Frontal cortex (tissue), 4 donors: ENCODE results near the gene SS18L1. TPM values are rescaled to one million over a fixed set of nuclear protein-coding genes. Genes with fewer than 3 reads are reported as not detected.

Source experiments
- DNase-seq, 2 donors: peaks; one replicate each; pipeline ENCODE4 v3.0.0; 2012; ENCODE audit warnings: low spot score in 2 of 2
- FAIRE-seq: peaks from 2 replicates; lab custom pipeline; 2012; peaks lifted over from hg19 to GRCh38; lab: Jason Lieb, UNC
- total RNA-seq: library from RNA; depleted of rRNA; stranded (reverse); fragments of >200 nt; gene quantifications from one replicate; pipeline ENCODE4 v1.2.3, GENCODE V29; 2014
- donor health status: control.
- donor health status: control.
- donor health status: control.

Gene SS18L1
- total RNA-seq, 1 donor from 2014 or later, result 86.0 TPM

DNA sequence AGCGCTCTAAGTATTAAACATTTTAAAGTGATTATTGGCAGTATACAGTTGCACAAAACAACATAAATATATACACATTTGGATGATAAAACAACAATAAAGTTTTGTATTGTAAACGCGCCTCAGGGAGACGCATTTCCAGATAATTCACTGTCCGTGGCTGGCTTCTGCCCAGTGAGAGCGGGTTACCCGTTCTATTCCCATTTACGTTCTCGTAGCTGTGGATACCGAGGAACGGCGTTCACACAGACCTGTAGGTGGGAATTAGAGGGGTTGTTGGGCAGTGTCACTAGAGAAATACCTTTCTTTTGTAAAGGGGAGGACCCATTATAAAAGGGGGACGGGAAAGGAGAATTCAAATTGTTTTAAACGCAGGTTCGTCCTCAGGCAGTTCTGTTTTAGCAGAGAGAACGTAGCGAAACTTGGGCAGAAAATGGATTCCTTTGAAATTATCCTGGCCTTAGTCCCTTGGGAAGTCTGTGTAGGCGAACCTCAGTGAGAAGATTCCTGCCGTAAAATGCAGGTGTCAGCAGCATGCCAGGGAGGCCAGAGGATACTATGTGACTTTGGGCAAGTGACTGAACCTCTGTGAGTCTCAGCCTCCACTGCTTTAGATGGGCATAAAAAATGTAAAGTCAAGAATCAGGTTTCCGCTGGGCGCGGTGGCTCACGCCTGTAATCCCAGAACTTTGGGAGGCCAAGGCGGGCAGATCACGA, 40.0 kb downstream of the SS18L1 start:
- DNase-seq, result no peak
- FAIRE-seq, result no peak

DNA sequence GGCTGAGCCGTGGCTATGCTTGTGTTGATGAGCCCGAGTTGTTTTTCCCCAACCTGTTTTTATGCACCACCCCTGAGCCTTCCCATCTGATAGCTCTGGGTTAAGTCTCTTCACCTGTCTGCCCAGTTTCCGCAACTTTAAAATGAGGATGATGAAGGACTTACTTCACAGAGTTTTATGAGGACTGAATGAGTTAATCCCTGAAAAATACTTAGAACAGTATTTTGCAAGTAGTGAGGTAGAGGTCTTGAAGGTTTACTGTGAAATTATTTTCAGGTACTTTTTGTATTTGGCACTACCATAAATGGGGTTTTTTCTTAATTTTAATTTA, 42.5 kb downstream of the SS18L1 start:
- no peak for DNase-seq
- no peak for FAIRE-seq

DNA sequence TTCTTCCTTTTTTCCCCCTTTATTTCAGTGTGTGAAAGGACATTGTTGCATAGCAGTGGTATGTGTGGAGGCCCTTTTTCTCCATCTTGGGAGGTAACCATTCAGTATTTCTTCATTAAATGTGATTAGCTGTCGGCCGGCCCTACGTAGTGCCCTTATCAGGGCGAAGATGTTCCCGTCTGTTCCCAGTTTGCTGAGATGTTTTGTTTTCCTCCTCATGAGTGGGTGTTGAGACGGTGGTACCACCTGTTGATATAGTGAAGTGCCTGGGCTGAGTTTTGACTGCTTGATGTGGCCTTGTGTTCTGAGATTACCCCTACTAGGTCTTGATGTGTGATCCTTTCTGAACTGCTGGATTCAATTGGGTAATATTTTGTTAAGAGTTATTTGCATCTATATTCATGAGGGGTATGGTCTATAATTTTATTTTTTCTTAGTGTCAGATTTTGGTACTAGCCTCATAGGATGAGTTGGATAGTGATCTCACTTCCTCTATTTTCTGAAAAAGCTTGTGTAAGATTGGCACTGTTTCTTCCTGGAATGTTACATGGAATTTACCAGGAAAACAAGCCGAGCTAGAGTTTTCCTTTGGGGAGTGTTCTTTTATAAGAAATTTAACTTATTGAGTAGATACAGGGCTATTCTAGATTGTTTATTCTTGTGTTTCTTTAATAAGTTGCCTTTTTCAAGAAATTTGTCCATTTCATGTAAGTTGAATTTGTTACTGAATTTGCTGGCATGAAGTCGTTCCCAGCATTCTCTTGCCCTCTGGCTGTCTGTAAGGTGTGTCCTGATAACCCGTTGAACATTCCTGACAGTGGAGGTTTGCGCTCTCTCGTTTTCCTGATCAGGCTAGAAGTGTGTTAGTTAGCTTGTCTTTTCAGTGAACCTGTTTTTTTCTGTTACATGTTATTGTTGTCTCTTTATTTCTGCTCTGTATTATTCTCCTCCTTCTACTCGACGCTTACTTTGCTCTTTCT, 43.6 kb downstream of the SS18L1 start:
- FAIRE-seq, result no peak

DNA sequence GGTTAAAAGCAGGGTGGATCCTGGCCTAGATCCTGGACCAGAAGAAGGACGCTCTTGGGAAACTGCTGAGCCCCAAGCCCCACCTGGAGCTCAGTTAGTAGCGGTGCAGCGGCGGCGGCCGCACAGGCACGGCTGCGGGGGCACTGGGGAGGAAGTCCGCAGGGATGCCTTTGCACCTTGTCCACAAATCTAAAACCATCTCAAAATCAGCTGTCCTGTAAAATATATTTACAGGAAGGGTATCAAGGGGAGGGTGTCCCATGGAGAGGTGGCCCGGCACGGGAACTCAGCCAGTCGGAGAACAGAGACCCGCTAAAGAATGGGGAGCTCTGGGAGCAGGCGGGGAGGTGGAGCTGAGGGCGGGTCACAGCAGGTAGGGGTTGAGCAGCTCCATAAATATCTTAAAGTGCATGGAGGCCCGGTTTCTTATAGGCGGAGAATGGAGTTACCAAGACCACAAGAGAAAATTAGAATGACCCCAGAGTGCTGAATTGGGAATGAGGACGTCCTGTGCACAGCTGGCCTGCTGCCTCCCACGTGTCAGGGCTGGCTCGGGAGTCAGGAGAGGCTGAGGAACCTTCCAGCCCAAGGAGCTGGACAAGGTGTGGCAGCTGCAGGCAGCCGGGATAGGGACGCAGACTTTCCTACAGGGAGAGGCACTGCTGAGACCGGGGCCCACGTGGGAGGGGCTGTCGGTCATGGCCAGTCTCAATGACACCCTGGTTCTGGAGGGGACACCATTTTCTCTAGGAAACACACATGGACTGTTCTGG, 47.3 kb downstream of the SS18L1 start:
- DNase-seq (no peak), FAIRE-seq (no peak)

More for the DNA sequence above, 43.6 kb downstream of the SS18L1 start:
- DNase-seq, result no peak

DNA sequence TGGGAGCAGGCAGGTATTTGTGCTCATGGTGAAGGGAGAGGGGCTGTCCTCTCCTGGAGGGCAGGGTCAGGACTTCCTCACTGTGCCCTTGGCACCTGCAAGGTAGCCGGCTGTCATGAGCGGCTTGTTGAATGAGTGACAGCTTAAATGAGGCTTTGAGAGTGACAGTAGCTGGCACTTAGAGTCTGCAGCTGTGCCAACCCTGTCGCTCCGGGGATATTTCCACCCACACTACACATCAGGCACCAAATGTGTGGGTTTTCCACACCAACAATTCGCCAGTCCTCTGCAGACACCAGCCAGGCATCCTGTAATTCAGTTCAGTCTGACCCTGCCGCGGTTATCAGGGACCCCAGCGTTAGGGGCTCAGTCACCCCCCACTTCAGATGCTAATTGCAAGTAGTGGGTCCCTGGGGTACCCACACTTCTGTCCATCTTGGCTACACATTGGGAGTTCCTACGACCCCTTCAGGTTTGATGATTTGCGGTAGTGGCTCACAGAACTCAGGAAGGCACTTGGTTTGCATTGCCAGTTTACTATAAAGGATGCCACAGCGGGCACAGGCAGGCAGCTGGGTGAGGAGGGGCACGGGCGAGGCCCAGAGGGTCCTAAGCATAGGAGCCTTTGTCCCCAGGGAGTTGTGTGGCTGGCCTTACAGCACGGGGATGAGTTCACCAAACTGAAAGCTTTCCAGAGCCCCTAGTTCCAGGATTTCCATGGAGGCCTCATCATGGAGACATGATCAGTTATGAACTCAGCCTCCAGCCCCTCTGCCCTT, 48.4 kb downstream of the SS18L1 start:
- FAIRE-seq (no peak), DNase-seq (no peak)

DNA sequence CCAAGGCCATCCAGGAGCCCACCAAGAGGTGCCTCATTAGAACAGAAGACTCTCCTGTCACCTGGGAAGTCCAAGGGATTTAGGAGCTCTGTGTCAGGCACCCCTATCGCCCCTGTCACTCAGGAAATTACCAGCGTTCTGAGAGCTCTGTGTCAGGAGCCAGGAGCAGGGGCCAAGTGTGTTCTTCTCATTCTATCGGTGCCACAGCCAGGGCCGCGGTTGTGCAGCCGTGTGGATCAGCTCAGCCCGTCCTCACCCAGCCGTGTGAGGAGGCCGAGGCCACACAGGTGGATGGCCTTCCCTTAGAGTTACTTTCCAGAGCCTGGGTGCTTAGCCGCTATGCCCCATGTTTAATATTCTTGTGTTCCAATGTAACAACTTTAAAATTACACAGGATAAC, 49.1 kb downstream of the SS18L1 start:
- FAIRE-seq, result no peak

DNA sequence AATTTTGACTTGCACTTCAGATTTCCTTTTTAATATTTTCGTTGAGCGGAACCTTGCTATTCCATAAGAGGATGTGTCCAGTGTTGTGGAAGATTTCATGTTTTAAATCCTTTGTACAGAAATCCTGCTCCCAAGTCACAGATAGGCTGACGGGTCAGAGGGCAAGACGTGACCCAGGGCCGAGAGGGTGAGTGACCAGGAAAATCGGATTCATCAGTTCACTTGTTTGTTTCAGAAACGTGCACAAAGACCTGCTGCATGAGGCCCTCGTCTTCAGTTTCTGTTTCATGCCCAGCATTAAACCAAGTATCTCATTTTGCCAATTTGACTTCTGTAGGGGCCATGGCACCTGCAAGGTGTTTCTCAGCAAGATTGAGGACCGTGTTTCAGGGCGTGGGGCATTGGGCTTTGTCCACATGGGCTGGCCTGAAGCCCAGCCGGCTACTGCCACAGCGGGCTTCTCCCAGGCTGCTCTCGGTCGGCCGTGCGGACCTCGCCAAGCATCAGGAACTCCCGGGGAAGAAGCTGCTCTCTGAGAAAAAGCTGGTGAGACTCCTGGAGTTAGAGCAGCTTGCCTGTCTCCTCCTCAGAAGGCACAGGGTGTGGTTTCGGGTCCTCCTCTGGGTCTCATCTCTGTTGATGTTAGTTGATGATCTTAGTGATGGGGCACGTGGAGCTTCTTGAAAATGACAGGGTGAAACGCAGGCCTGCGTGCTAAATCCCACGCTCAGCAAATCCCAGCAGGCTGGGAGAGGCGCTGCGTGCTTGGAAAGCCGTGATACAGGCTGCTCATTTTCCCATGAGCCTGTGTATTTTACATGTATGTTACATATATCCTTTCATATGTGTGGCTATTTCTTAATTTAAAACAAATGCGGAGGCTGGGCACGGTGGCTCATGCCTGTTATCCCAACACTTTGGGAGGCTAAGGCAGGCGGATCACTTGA, 49.8 kb downstream of the SS18L1 start:
- FAIRE-seq, result no peak
- no peak for DNase-seq

More for the DNA sequence above, 49.1 kb downstream of the SS18L1 start:
- no peak for DNase-seq

DNA sequence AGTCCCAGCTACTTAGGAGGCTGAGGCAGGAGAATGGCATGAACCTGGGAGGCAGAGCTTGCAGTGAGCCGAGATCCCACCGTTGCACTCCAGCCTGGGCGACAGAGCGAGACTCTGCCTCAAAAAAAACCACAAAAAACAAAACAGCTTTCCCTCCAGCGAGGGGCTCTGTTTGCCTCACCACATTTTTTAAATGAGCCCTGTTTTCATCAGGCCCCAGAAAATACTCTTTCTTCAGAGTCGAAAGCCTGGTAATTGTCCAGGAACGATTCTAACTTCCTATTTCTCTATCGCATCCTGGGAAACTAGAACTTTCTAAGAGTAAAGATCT, 51.5 kb downstream of the SS18L1 start:
- DNase-seq (no peak), FAIRE-seq (no peak)

DNA sequence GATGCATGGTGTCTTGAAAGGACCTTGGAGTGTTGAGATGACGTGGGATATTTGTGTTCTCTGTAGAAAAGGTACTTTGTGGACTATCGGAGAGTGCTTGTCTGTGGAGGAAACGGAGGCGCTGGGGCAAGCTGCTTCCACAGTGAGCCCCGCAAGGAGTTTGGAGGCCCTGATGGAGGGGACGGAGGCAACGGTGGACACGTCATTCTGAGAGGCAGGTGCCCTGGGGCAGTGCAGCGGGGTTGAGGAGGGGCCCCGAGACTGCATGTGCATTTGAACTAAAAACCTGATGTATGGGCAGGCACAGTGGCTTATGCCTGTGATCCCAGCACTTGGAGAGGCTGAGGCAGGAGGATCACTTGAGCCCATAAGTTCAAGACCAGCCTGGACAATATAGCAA, 52.2 kb downstream of the SS18L1 start:
- DNase-seq (no peak), FAIRE-seq (no peak)

DNA sequence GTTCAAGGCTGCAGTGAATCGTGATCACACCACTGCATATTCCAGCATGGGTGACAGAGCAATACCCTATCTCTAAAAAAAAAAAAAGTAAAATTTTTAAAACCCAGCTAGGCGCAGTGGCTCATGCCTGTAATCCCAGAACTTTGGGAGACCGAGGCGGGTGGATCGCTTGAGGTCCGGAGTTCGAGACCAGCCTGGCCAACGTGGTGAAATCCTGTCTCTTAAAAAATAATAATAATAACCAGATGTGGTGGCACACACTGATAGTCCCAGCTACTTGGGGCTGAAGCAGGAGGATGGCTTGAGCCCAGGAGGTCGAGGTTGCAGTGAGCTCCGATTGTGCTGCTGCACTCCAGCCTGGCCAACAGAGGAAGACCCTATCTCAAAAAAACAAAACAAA, 52.7 kb downstream of the SS18L1 start:
- FAIRE-seq, result no peak
- DNase-seq, result no peak

DNA sequence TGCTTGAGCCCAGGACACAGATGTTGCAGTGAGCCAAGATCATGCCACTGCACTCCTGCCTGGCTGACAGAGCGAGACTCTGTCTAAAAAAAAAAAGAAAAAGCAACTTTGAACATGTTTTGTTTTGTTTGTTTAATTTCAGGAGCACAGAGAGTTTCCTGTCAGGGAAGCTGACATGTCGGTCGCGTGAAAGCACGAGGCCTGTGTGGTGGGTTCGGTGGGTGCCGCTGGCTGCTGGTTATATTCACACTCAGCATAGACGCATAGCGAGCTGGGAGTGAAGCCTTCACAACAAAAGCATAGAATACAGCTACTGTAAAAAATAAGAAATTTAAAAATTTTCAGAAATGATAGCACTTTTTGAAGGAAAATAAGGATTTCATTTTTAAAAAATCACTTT, 53.7 kb downstream of the SS18L1 start:
- no peak for FAIRE-seq
- no peak for DNase-seq

DNA sequence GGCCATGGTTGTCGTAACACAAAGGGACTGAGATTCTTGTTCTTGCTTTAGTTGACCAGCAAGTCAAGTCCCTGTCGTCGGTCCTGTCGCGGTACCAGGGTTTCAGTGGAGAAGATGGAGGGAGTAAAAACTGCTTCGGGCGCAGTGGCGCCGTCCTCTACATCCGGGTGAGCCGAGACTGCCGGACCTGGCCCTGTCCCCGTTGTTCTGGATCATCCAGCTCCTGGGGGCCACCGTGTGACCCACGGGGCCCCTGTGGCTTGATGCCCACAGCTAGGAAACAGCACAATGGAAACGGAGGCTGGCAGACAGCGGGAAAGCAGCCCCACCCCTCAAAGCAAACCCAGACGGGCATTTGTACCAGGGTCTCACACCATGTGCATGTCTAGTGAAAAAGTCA, 54.2 kb downstream of the SS18L1 start:
- DNase-seq, result no peak
- FAIRE-seq, result no peak

DNA sequence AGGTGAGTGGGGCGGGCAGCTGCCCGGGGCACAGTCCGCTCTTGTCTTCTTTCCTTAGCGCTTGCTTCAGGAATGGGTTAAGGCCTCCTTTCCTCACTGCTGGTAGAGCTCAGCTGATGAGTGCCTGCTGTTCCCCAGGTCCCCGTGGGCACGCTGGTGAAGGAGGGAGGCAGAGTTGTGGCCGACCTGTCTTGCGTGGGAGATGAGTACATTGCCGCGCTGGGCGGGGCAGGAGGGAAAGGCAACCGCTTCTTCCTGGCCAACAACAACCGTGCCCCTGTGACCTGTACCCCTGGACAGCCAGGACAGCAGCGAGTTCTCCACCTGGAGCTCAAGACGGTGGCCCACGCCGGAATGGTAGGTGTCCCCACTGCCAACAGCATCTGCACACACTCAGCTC, 54.9 kb downstream of the SS18L1 start:
- no peak for DNase-seq
- FAIRE-seq, result no peak

DNA sequence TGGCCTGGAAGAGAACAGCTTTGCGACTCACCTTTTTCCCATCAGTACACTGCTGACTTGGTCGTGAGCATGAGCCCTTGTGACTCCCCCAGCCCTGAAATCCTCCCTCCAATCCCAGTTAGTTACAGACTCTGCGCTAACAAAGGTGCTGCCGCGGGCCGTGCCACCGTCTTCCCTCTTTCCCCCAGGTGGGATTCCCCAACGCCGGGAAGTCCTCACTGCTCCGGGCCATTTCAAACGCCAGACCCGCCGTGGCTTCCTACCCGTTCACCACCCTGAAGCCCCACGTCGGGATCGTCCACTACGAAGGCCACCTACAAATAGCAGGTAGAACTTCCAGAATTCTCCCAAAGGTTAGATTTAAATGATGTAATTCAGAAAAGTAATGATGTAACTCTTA, 55.4 kb downstream of the SS18L1 start:
- no peak for FAIRE-seq

DNA sequence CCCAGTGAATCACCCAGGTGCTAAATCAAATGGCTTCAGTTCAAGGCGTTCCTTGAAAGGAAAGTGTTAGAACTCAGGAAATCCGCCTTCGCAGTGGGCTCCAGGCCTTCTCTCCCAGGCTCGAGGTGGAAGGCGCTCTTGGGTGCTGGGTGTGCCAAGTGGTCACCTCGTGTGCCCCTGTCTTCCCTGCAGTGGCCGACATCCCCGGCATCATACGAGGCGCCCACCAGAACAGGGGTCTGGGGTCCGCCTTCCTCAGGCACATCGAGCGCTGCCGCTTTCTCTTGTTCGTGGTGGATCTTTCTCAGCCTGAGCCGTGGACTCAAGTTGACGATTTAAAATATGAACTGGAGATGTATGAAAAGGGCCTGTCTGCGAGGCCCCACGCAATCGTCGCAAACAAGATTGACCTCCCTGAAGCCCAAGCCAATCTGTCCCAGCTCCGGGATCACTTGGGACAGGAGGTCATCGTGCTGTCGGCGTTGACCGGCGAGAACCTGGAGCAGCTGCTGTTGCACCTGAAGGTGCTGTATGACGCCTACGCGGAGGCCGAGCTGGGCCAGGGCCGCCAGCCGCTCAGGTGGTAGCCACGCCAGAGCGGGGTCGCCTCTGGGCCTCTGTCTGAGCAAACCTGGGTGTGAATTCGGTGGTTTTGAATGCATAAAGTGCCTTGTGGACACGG, 57.1 kb downstream of the SS18L1 start:
- FAIRE-seq, result no peak
- DNase-seq, result no peak

More for the DNA sequence above, 55.4 kb downstream of the SS18L1 start:
- no peak for DNase-seq

DNA sequence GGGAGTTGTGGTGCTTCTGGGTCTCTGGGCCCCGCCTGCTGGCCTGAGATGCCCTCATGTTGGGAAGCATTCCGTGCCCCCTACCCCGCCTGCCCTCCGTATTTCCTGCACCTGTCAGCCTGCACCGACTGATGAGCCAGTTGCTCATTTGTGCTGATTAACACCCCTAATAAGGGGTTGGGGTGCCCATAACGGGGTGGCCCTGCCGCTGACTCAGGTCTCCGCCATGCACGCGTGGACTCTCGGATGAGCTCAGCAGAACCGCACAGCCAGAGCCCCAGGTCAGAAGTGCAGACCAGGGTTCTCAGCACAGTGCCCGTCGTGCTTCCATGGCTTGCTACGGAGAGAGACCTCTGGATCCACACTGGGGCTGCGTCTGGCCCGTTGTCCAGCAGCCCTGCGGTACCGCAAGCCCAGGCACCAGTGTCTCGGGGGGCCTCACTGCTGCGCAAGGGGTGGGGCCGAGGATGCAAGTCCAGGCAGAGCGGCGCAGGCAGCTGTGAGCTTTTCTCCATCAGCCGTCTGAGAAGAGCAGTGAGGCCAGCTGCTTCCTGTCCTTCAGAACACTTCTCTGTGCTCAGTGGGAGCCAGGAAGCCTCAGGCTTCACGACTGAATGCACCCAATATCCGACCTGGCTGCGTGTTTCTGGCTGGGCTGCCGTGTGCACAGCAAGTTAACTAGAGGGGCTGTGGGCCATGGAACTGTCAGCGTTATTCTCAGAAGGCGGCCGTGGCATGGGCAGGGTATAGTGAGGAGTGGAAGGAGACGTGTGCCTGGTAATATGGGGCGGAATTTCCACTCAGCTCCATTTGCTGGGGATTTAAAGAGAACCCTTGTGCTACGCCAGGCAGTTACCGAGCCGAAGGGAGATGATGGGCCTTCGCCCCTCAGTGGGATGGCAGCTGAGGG, 57.9 kb downstream of the SS18L1 start:
- DNase-seq, result no peak
- FAIRE-seq, result no peak

DNA sequence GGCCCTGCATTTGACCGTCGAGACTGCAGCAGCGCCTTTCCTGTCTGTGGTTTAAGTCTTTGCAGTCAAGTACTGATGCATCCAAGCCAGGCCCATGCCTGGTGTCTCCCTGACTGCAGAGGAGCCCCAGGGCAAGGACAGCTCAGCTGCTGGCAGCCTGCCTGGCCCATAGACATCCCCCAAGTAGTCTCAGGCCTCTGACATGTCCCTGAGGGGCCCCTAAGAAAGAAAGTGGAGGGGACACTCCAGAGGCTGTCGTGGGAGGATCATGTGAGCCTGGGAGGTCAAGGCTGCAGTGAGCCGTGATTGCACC, 58.5 kb downstream of the SS18L1 start:
- no peak for DNase-seq

More for the DNA sequence above, 58.5 kb downstream of the SS18L1 start:
- FAIRE-seq, result no peak
